ENCODE data around the gene ERI3. TPM values are rescaled to one million over a fixed set of nuclear protein-coding genes. Genes with fewer than 3 reads are reported as not detected.

The ERI3 gene
- total RNA-seq, 3 donors from 2014 or later = 35.8 to 49.2 (median 41.1) TPM

- H3K9me3 ChIP-seq = no peaks in the 10 kb centered on the region
- peaks cover 0 to 7% of the 10 kb centered on the region in 2 donors for H3K4me1 ChIP-seq
- TF ChIP-seq POLR2A (IDR thresholded peaks at IDR 0.05) (no peak), POLR2AphosphoS5 (IDR thresholded peaks at IDR 0.05) (no peak), CTCF (IDR thresholded peaks at IDR 0.05) (no peak)
- H3K27me3 ChIP-seq = no peaks in the 10 kb centered on the region
- no peaks in the 10 kb centered on the region for H3K36me3 ChIP-seq
- no peak for DNase-seq (ENCODE audit: low spot score in 2 of 2)
- intact Hi-C loops (cut with DNase I; ENCODE audit: low total_unique reads) = no loop called here
- no peak overlapping the region for H3K4me3 ChIP-seq
- no peak overlapping the region for H3K27ac ChIP-seq
Measured at GRCh38 chr1:44357710-44358109, 2.7 kb upstream of the ERI3 start.

- Histone ChIP-seq H3K4me3 (peak overlapping the region; percentile 79 to 99 (median 90)), H3K4me1 (peaks cover 0 to 7% of the 10 kb centered on the region in 2 donors), H3K27me3 (no peaks in the 10 kb centered on the region), H3K9me3 (no peaks in the 10 kb centered on the region), H3K27ac (no peak overlapping the region), H3K36me3 (no peaks in the 10 kb centered on the region)
- intact Hi-C loops (cut with DNase I; ENCODE audit: low total_unique reads) = no loop called here
- TF ChIP-seq POLR2AphosphoS5 (IDR thresholded peaks at IDR 0.05) (no peak), CTCF (IDR thresholded peaks at IDR 0.05) (no peak), POLR2A (IDR thresholded peaks at IDR 0.05) (no peak)
- no peak for DNase-seq (ENCODE audit: low spot score in 2 of 2)
Measured at GRCh38 chr1:44355582-44356305, 687 bp upstream of the ERI3 start.

GRCh38 chr1:44354268-44354839 is 703 bp downstream of the ERI3 start:
- DNase-seq (ENCODE audit: low spot score in 2 of 2) = no peak
- intact Hi-C loops (cut with DNase I; ENCODE audit: low total_unique reads) = no loop called here

GRCh38 chr1:44353604-44354003 is 1.5 kb downstream of the ERI3 start:
- Histone ChIP-seq H3K4me1 (peaks cover 0 to 7% of the 10 kb centered on the region in 2 donors), H3K27ac (no peak overlapping the region), H3K4me3 (no peak overlapping the region), H3K27me3 (no peaks in the 10 kb centered on the region), H3K9me3 (no peaks in the 10 kb centered on the region), H3K36me3 (no peaks in the 10 kb centered on the region)
- intact Hi-C loops (cut with DNase I; ENCODE audit: low total_unique reads) = no loop called here
- DNase-seq (ENCODE audit: low spot score in 2 of 2) = no peak
- TF ChIP-seq POLR2A (IDR thresholded peaks at IDR 0.05) (no peak), POLR2AphosphoS5 (IDR thresholded peaks at IDR 0.05) (no peak), CTCF (IDR thresholded peaks at IDR 0.05) (no peak)

More at GRCh38 chr1:44354268-44354839, 703 bp downstream of the ERI3 start:
- Histone ChIP-seq H3K4me3 (peak overlapping the region; percentile 79 to 99 (median 90)), H3K9me3 (no peaks in the 10 kb centered on the region), H3K36me3 (no peaks in the 10 kb centered on the region), H3K4me1 (peaks cover 0 to 7% of the 10 kb centered on the region in 2 donors), H3K27me3 (no peaks in the 10 kb centered on the region), H3K27ac (peak overlapping the region; percentile 81 to 85)
- TF ChIP-seq CTCF (IDR thresholded peaks at IDR 0.05) = no peak
- TF ChIP-seq POLR2A (IDR thresholded peaks at IDR 0.05) = no peak
- TF ChIP-seq POLR2AphosphoS5 (IDR thresholded peaks at IDR 0.05) = no peak

GRCh38 chr1:44351289-44351688 is 3.8 kb downstream of the ERI3 start:
- H3K9me3 ChIP-seq = no peaks in the 10 kb centered on the region
- peaks cover 0 to 7% of the 10 kb centered on the region in 2 donors for H3K4me1 ChIP-seq
- TF ChIP-seq POLR2AphosphoS5 (IDR thresholded peaks at IDR 0.05) (no peak), POLR2A (IDR thresholded peaks at IDR 0.05) (no peak), CTCF (IDR thresholded peaks at IDR 0.05) (no peak)
- intact Hi-C loops (cut with DNase I; ENCODE audit: low total_unique reads) = no loop called here
- no peak overlapping the region for H3K27ac ChIP-seq
- no peak overlapping the region for H3K4me3 ChIP-seq
- no peak for DNase-seq (ENCODE audit: low spot score in 2 of 2)
- H3K36me3 ChIP-seq = no peaks in the 10 kb centered on the region
- H3K27me3 ChIP-seq = no peaks in the 10 kb centered on the region
